Activated CD8-positive, alpha-beta memory T cell treated with anti-CD3 and anti-CD28 coated beads, Interleukin-2, amount 10 ng/mL, durations not matched to agents 7 days and 5 days (primary cell): ENCODE results near the gene TRNAU1AP. TPM values are rescaled to one million over a fixed set of nuclear protein-coding genes. Genes with fewer than 3 reads are reported as not detected.
A peak's percentile ranks its signal among the peaks of the same experiment; 100 is the strongest.

Experiments used
- ATAC-seq: fragments of 150-1000 bp; cut with Tn5 transposase; one replicate; pipeline ENCODE4 v1.10.0; 2021; ENCODE audit warnings: moderate library complexity
- CTCF ChIA-PET: fragments of 350-600 bp; sonication (Branson Sonifier 250); formaldehyde crosslinking; loops from one replicate; lab custom pipeline; 2021; ENCODE audit warnings: antibody characterized with exemption; lab: Charles Lee
- DNase-seq: peaks from one replicate; pipeline ENCODE4 v3.0.0-alpha.2; 2020
- H3K27ac Mint-ChIP-seq: one replicate; pipeline ENCODE4 v1.8.0; 2021; ENCODE audit warnings: mild to moderate bottlenecking, mixed read lengths
- H3K27me3 Mint-ChIP-seq: one replicate; pipeline ENCODE4 v1.8.0; 2021; ENCODE audit warnings: mixed read lengths
- H3K36me3 Mint-ChIP-seq: one replicate; pipeline ENCODE4 v1.8.0; 2021; ENCODE audit warnings: mild to moderate bottlenecking, mixed read lengths
- H3K4me1 Mint-ChIP-seq: one replicate; pipeline ENCODE4 v1.8.0; 2021; ENCODE audit warnings: mixed read lengths
- H3K4me3 Mint-ChIP-seq: one replicate; pipeline ENCODE4 v1.8.0; 2021; ENCODE audit warnings: mild to moderate bottlenecking, moderate library complexity, mixed read lengths
- H3K9me3 Mint-ChIP-seq: one replicate; pipeline ENCODE4 v1.8.0; 2022; ENCODE audit warnings: low read depth, mixed read lengths
- total RNA-seq, 2 experiments: library from RNA; stranded (reverse); gene quantifications; one replicate each; pipeline ENCODE4 v1.2.3, GENCODE V29; 2021

The TRNAU1AP gene
- 10 to 100 TPM; 52.8 to 55.2 TPM for total RNA-seq

- CTCF ChIA-PET: interaction anchor here (1.4 to 4.1 kb wide), 6 partner anchors 17 to 304 kb away, joined by 3 to 36 read pairs (median 4); no protein-coding TSS in a partner anchor
- Mint-ChIP-seq H3K27me3 (no peaks in the 10 kb centered on the region), H3K9me3 (no peaks in the 10 kb centered on the region), H3K4me1 (peaks cover 23% of the 10 kb centered on the region), H3K27ac (peak within 1 kb of the TSS; percentile 97), H3K36me3 (peaks cover 19% of the 10 kb centered on the region), H3K4me3 (peak within 1 kb of the TSS; percentile 93)
- ATAC-seq (peak; percentile 93), DNase-seq (peak; percentile 98)
Observed at GRCh38 chr1:28552758-28553663, at the start of gene TRNAU1AP. TSS of gene TRNAU1AP (plus strand) at chr1:28553085. CDS start at chr1:28553111, 26 bp downstream.

- H3K27ac Mint-ChIP-seq: no peak overlapping the region
- H3K4me1 Mint-ChIP-seq: peaks cover 14% of the 10 kb centered on the region
- CTCF ChIA-PET: no interaction called here
Observed at GRCh38 chr1:28503117-28503516, 49.8 kb upstream of the TRNAU1AP start.

GRCh38 chr1:28505406-28506187, 47.3 kb upstream of the TRNAU1AP start, which contains the start of gene RCC1:
TSS of gene RCC1 (plus strand) at chr1:28506043. CDS start at chr1:28529867, 23,824 bp downstream.
- peak within 1 kb of the TSS; percentile 98 for H3K4me3 Mint-ChIP-seq
- ATAC-seq (peak; percentile 87), DNase-seq (peak; percentile 99)
- H3K36me3 Mint-ChIP-seq: peaks cover 49% of the 10 kb centered on the region
- H3K27me3 Mint-ChIP-seq: peaks cover 2% of the 10 kb centered on the region
- H3K4me1 Mint-ChIP-seq: peaks cover 39% of the 10 kb centered on the region
- CTCF ChIA-PET: interaction anchor here (0.5 to 1.3 kb wide), 6 partner anchors 9 to 372 kb away, joined by 3 to 5 read pairs (median 4); no protein-coding TSS in a partner anchor
- H3K9me3 Mint-ChIP-seq: no peaks in the 10 kb centered on the region
- H3K27ac Mint-ChIP-seq: peak within 1 kb of the TSS; percentile 99

More at GRCh38 chr1:28503117-28503516, 49.8 kb upstream of the TRNAU1AP start:
- no peak for ATAC-seq
- no peak overlapping the region for H3K4me3 Mint-ChIP-seq
- peaks cover 24% of the 10 kb centered on the region for H3K36me3 Mint-ChIP-seq
- no peaks in the 10 kb centered on the region for H3K9me3 Mint-ChIP-seq
- H3K27me3 Mint-ChIP-seq: peaks cover 2% of the 10 kb centered on the region
- no peak for DNase-seq

GRCh38 chr1:28506907-28507246, 46.0 kb upstream of the TRNAU1AP start:
- DNase-seq: no peak
- CTCF ChIA-PET: interaction anchor here (0.9 to 3.2 kb wide), 4 partner anchors 73 to 259 kb away, joined by 3 to 19 read pairs (median 4); partner anchors contain the start of gene TAF12
- Mint-ChIP-seq H3K36me3 (peaks cover 56% of the 10 kb centered on the region), H3K4me1 (peaks cover 41% of the 10 kb centered on the region), H3K9me3 (no peaks in the 10 kb centered on the region), H3K27me3 (peaks cover 2% of the 10 kb centered on the region), H3K4me3 (peak overlapping the region; percentile 98), H3K27ac (peak overlapping the region; percentile 99)
- no peak for ATAC-seq

- peaks cover 2% of the 10 kb centered on the region for H3K27me3 Mint-ChIP-seq
- ATAC-seq (no peak), DNase-seq (no peak)
- CTCF ChIA-PET: interaction anchor here (0.9 to 3.2 kb wide), 5 partner anchors 73 to 259 kb away, joined by 3 to 19 read pairs (median 7); partner anchors contain the start of gene TAF12
- H3K9me3 Mint-ChIP-seq: no peaks in the 10 kb centered on the region
- H3K4me1 Mint-ChIP-seq: peaks cover 44% of the 10 kb centered on the region
- peak overlapping the region; percentile 98 for H3K4me3 Mint-ChIP-seq
- peak overlapping the region; percentile 99 for H3K27ac Mint-ChIP-seq
- peaks cover 59% of the 10 kb centered on the region for H3K36me3 Mint-ChIP-seq
Observed at GRCh38 chr1:28507247-28507645, 45.6 kb upstream of the TRNAU1AP start.

GRCh38 chr1:28507646-28508434, 45.0 kb upstream of the TRNAU1AP start:
- Mint-ChIP-seq H3K36me3 (peaks cover 65% of the 10 kb centered on the region), H3K4me1 (peaks cover 50% of the 10 kb centered on the region), H3K4me3 (peak overlapping the region; percentile 98), H3K27ac (peak overlapping the region; percentile 99), H3K9me3 (no peaks in the 10 kb centered on the region), H3K27me3 (peaks cover 2% of the 10 kb centered on the region)
- CTCF ChIA-PET: interaction anchor here (0.9 to 3.2 kb wide), 7 partner anchors 9 to 259 kb away, joined by 3 to 19 read pairs (median 6); partner anchors contain the start of gene TAF12
- DNase-seq (no peak), ATAC-seq (no peak)

GRCh38 chr1:28508435-28508754, 44.5 kb upstream of the TRNAU1AP start:
- DNase-seq (no peak), ATAC-seq (no peak)
- Mint-ChIP-seq H3K9me3 (no peaks in the 10 kb centered on the region), H3K4me1 (peaks cover 50% of the 10 kb centered on the region), H3K4me3 (peak overlapping the region; percentile 98), H3K27ac (peak overlapping the region; percentile 99), H3K36me3 (peaks cover 66% of the 10 kb centered on the region), H3K27me3 (peaks cover 2% of the 10 kb centered on the region)
- CTCF ChIA-PET: interaction anchor here (0.5 to 3.2 kb wide), 6 partner anchors 8 to 260 kb away, joined by 4 to 19 read pairs (median 6); no protein-coding TSS in a partner anchor

GRCh38 chr1:28509705-28510272, 43.1 kb upstream of the TRNAU1AP start:
- H3K36me3 Mint-ChIP-seq: peaks cover 74% of the 10 kb centered on the region
- H3K9me3 Mint-ChIP-seq: no peaks in the 10 kb centered on the region
- CTCF ChIA-PET: interaction anchor here (0.8 to 3.2 kb wide), 9 partner anchors 8 to 261 kb away, joined by 3 to 19 read pairs (median 4); no protein-coding TSS in a partner anchor
- no peak for ATAC-seq
- peaks cover 48% of the 10 kb centered on the region for H3K4me1 Mint-ChIP-seq
- H3K4me3 Mint-ChIP-seq: peak overlapping the region; percentile 98
- peak overlapping the region; percentile 99 for H3K27ac Mint-ChIP-seq
- no peak for DNase-seq
- H3K27me3 Mint-ChIP-seq: peaks cover 2% of the 10 kb centered on the region

- ATAC-seq (no peak), DNase-seq (no peak)
- Mint-ChIP-seq H3K9me3 (no peaks in the 10 kb centered on the region), H3K36me3 (peaks cover 74% of the 10 kb centered on the region), H3K27ac (peak overlapping the region; percentile 99), H3K4me1 (peaks cover 43% of the 10 kb centered on the region), H3K27me3 (peaks cover 2% of the 10 kb centered on the region), H3K4me3 (peak overlapping the region; percentile 98)
- CTCF ChIA-PET: interaction anchor here (1.0 to 1.6 kb wide), 3 partner anchors 41 to 134 kb away, joined by 3 to 4 read pairs (median 3); no protein-coding TSS in a partner anchor
Observed at GRCh38 chr1:28510273-28510969, 42.5 kb upstream of the TRNAU1AP start.

- Mint-ChIP-seq H3K9me3 (no peaks in the 10 kb centered on the region), H3K4me1 (peaks cover 40% of the 10 kb centered on the region), H3K27ac (peak overlapping the region; percentile 99), H3K27me3 (no peaks in the 10 kb centered on the region), H3K36me3 (peaks cover 70% of the 10 kb centered on the region), H3K4me3 (peak overlapping the region; percentile 98)
- DNase-seq: no peak
- ATAC-seq: no peak
- CTCF ChIA-PET: no interaction called here
Observed at GRCh38 chr1:28510970-28511440, 41.9 kb upstream of the TRNAU1AP start.

- DNase-seq (no peak), ATAC-seq (no peak)
- Mint-ChIP-seq H3K9me3 (no peaks in the 10 kb centered on the region), H3K27me3 (no peaks in the 10 kb centered on the region), H3K4me3 (peak overlapping the region; percentile 53), H3K36me3 (peaks cover 60% of the 10 kb centered on the region), H3K27ac (peak overlapping the region; percentile 99), H3K4me1 (peaks cover 46% of the 10 kb centered on the region)
- CTCF ChIA-PET: interaction anchor here (0.8 to 1.0 kb wide), 3 partner anchors 152 to 370 kb away, joined by 3 to 4 read pairs (median 3); no protein-coding TSS in a partner anchor
Observed at GRCh38 chr1:28512058-28512611, 40.8 kb upstream of the TRNAU1AP start.
